IMR-90 (cell line): ENCODE results near the gene ZMYM2. TPM values are rescaled to one million over a fixed set of nuclear protein-coding genes. Genes with fewer than 3 reads are reported as not detected.

Source experiments
- ATAC-seq: fragments of 200-7000 bp; cut with Tn5 transposase; 2 replicates; pipeline ENCODE4 v1.9.1; 2020; ENCODE audit warnings: low read depth, mild to moderate bottlenecking, moderate library complexity
- BruUV-seq: library from RNA; stranded (reverse); fragments of 400-500 nt; replicated peaks from 2 replicates; lab custom pipeline; 2021; lab: Mats Ljungman, UMichigan
- CTCF ChIA-PET: fragments of 300-600 bp; formaldehyde crosslinking; extraction: SDS; loops from one replicate; lab custom pipeline; 2021; ENCODE audit warnings: antibody characterized with exemption; lab: Yijun Ruan, JAX
- POLR2A ChIA-PET: fragments of 300-600 bp; sonication (Branson Sonifier 250); formaldehyde crosslinking; loops from one replicate; lab custom pipeline; 2022; ENCODE audit warnings: antibody characterized with exemption; ENCODE audit not compliant: unreplicated experiment; lab: Charles Lee
- DNase-seq: peaks from one replicate; pipeline ENCODE4 v3.0.0; 2013
- H2AFZ ChIP-seq: replicated peaks from 2 replicates; pipeline ENCODE3; 2013; ENCODE audit warnings: low read length, mild to moderate bottlenecking; ENCODE audit not compliant: poor library complexity
- H2AK5ac ChIP-seq: 2 replicates; pipeline ENCODE4 v1.6.1; 2013; ENCODE audit warnings: low read depth, low read length, inconsistent platforms
- H2AK9ac ChIP-seq: replicated peaks from 2 replicates; pipeline ENCODE3; 2013; ENCODE audit warnings: mild to moderate bottlenecking, low read depth, low read length, moderate library complexity; ENCODE audit not compliant: poor library complexity
- H2BK120ac ChIP-seq: 2 replicates; pipeline ENCODE4 v1.6.1; 2013; ENCODE audit warnings: low read depth, low read length, inconsistent platforms
- H2BK15ac ChIP-seq: 3 replicates; pipeline ENCODE4 v1.6.1; 2013; ENCODE audit warnings: low read depth, low read length, inconsistent platforms
- H2BK20ac ChIP-seq: 2 replicates; pipeline ENCODE4 v1.6.1; 2013; ENCODE audit warnings: low read depth, mild to moderate bottlenecking, inconsistent platforms, low read length, moderate library complexity
- H2BK5ac ChIP-seq: 2 replicates; pipeline ENCODE4 v1.6.1; 2013; ENCODE audit warnings: mild to moderate bottlenecking, low read depth, low read length, inconsistent platforms; ENCODE audit not compliant: poor library complexity, severe bottlenecking
- H3K14ac ChIP-seq: replicated peaks from 2 replicates; pipeline ENCODE4 v1.6.1; 2013; ENCODE audit warnings: low read depth, low read length, inconsistent platforms
- H3K18ac ChIP-seq: 2 replicates; pipeline ENCODE4 v1.6.1; 2013; ENCODE audit warnings: low read depth, low read length, control low read depth
- H3K23ac ChIP-seq: 2 replicates; pipeline ENCODE4 v1.6.1; 2013; ENCODE audit warnings: low read depth, low read length, inconsistent platforms
- H3K27ac ChIP-seq: 2 replicates; pipeline ENCODE4 v1.5.1; 2013; ENCODE audit warnings: mild to moderate bottlenecking, control low read depth, low read length; ENCODE audit not compliant: insufficient read depth
- H3K27me3 ChIP-seq: 2 replicates; pipeline ENCODE4 v1.6.1; 2013; ENCODE audit warnings: low read length; ENCODE audit not compliant: control insufficient read depth, insufficient read depth
- H3K36me3 ChIP-seq: 2 replicates; pipeline ENCODE4 v1.6.1; 2013; ENCODE audit warnings: low read length, mixed read lengths; ENCODE audit not compliant: control insufficient read depth, insufficient read depth
- H3K4ac ChIP-seq: 2 replicates; pipeline ENCODE4 v1.6.1; 2013; ENCODE audit warnings: low read depth, low read length, inconsistent platforms
- H3K4me1 ChIP-seq: 2 replicates; pipeline ENCODE4 v1.6.1; 2013; ENCODE audit warnings: low read length, mixed read lengths; ENCODE audit not compliant: control insufficient read depth, insufficient read depth
- H3K4me2 ChIP-seq: 2 replicates; pipeline ENCODE4 v1.6.1; 2013; ENCODE audit warnings: low read depth, mild to moderate bottlenecking, control low read depth, low read length, moderate library complexity
- H3K4me3 ChIP-seq: 2 replicates; pipeline ENCODE4 v1.5.1; 2013; ENCODE audit warnings: low read depth, mild to moderate bottlenecking, control low read depth, low read length, moderate library complexity; ENCODE audit not compliant: insufficient read depth
- H3K56ac ChIP-seq: 2 replicates; pipeline ENCODE4 v1.6.1; 2013; ENCODE audit warnings: low read length, inconsistent platforms; ENCODE audit not compliant: insufficient read depth; ENCODE audit errors: extremely low read depth
- H3K79me1 ChIP-seq, 2 experiments: 2 replicates each; pipeline ENCODE4 v1.6.1; 2013; ENCODE audit warnings: low read length in 2 of 2, inconsistent platforms in 1 of 2, low read depth in 1 of 2
- H3K9ac ChIP-seq: 2 replicates; pipeline ENCODE4 v1.6.1; 2013; ENCODE audit warnings: low read depth, low read length, control low read depth
- H3K9me1 ChIP-seq: 2 replicates; pipeline ENCODE4 v1.6.1; 2013; ENCODE audit warnings: low read length, inconsistent platforms; ENCODE audit not compliant: insufficient read depth
- H3K9me3 ChIP-seq: 2 replicates; pipeline ENCODE4 v1.6.1; 2013; ENCODE audit warnings: low read length; ENCODE audit not compliant: control insufficient read depth, insufficient read depth
- H4K20me1 ChIP-seq: 2 replicates; pipeline ENCODE4 v1.6.1; 2013; ENCODE audit warnings: low read length, inconsistent platforms; ENCODE audit not compliant: insufficient read depth
- H4K5ac ChIP-seq: 2 replicates; pipeline ENCODE4 v1.6.1; 2013; ENCODE audit warnings: mild to moderate bottlenecking, low read depth, low read length, control low read depth
- H4K8ac ChIP-seq, 2 experiments: 2 replicates each; pipeline ENCODE4 v1.6.1; 2013; ENCODE audit warnings: low read depth in 2 of 2, low read length in 2 of 2, control low read depth in 1 of 2, inconsistent platforms in 1 of 2
- H4K91ac ChIP-seq: 2 replicates; pipeline ENCODE4 v1.6.1; 2013; ENCODE audit warnings: low read depth, low read length, inconsistent platforms; ENCODE audit not compliant: insufficient read depth
- BHLHE40 ChIP-seq: fragments of 150-350 bp; IDR thresholded peaks from 2 replicates; pipeline ENCODE4 v1.6.1; 2016; ENCODE audit warnings: mild to moderate bottlenecking, low read depth, low read length
- CEBPB ChIP-seq: IDR thresholded peaks from 2 replicates; pipeline ENCODE4 v1.6.1; 2012; ENCODE audit warnings: low read depth, low read length, improper control_type of control experiment
- CHD1 ChIP-seq: IDR thresholded peaks from 2 replicates; pipeline ENCODE4 v1.6.1; 2012; ENCODE audit warnings: low read depth, low read length, improper control_type of control experiment
- FOS ChIP-seq: fragments of 150-350 bp; IDR thresholded peaks from 2 replicates; pipeline ENCODE4 v1.6.1; 2016; ENCODE audit warnings: low read depth, low read length
- MAFK ChIP-seq: IDR thresholded peaks from 2 replicates; pipeline ENCODE4 v1.6.1; 2012; ENCODE audit warnings: low read depth, low read length, improper control_type of control experiment
- MAZ ChIP-seq: IDR thresholded peaks from 2 replicates; pipeline ENCODE4 v1.6.1; 2012; ENCODE audit warnings: low read depth, mild to moderate bottlenecking, low read length, improper control_type of control experiment, moderate library complexity, borderline replicate concordance
- MXI1 ChIP-seq: IDR thresholded peaks from 2 replicates; pipeline ENCODE4 v1.6.1; 2012; ENCODE audit warnings: low read depth, mild to moderate bottlenecking, low read length, moderate library complexity, borderline replicate concordance
- NFE2L2 ChIP-seq: fragments of 150-350 bp; IDR thresholded peaks from 2 replicates; pipeline ENCODE4 v1.6.1; 2016; ENCODE audit warnings: low read depth, mild to moderate bottlenecking, low read length
- POLR2A ChIP-seq: IDR thresholded peaks from 2 replicates; pipeline ENCODE4 v1.6.1; 2012; ENCODE audit warnings: mild to moderate bottlenecking, low read depth, low read length
- RAD21 ChIP-seq: IDR thresholded peaks from 2 replicates; pipeline ENCODE4 v1.6.1; 2012; ENCODE audit warnings: low read length, improper control_type of control experiment
- RCOR1 ChIP-seq: IDR thresholded peaks from 2 replicates; pipeline ENCODE4 v1.6.1; 2012; ENCODE audit warnings: mild to moderate bottlenecking, low read length, improper control_type of control experiment; ENCODE audit not compliant: insufficient replicate concordance
- RFX5 ChIP-seq: IDR thresholded peaks from 2 replicates; pipeline ENCODE4 v1.8.0; 2012; ENCODE audit warnings: low read depth, mild to moderate bottlenecking, low read length, moderate library complexity
- SMC3 ChIP-seq: fragments of 150-350 bp; IDR thresholded peaks from 2 replicates; pipeline ENCODE4 v1.6.1; 2016; ENCODE audit warnings: low read depth, mild to moderate bottlenecking, antibody characterized with exemption, low read length, moderate library complexity
- WGBS, 2 experiments: methylation state at CpG; one replicate each; pipeline versions ENCODE4 v1.1.5 to v1.1.7; 2013; ENCODE audit warnings: missing lambda C conversion rate in 2 of 2; ENCODE audit not compliant: insufficient read length in 1 of 2; ENCODE audit errors: extremely low coverage in 2 of 2; 5-methylcytosine and 5-hydroxymethylcytosine counted together
- dilution Hi-C: fragments of 300-500 bp; cut with HindIII; formaldehyde crosslinking; loops from one replicate; pipeline ENCODE4 v1.14.3; 2018; ENCODE audit warnings: low sequenced_read_pairs; ENCODE audit not compliant: unreplicated experiment
- in situ Hi-C: fragments of 300-500 bp; cut with MboI; formaldehyde crosslinking; loops from 3 replicates; pipeline ENCODE4 v1.14.3; 2019; ENCODE audit warnings: low sequenced_read_pairs, inconsistent platforms, mixed read lengths
- intact Hi-C: fragments of 100-400 bp; cut with micrococcal nuclease; formaldehyde crosslinking; loops from 2 replicates; pipeline ENCODE4 v1.10.0; 2022
- polyA plus RNA-seq, 3 experiments: library from polyadenylated mRNA; depleted of rRNA; stranded (reverse); fragments of >200 nt; gene quantifications; 2 replicates each; pipeline ENCODE4 v1.2.3, GENCODE V29; 2012; ENCODE audit warnings: low replicate concordance in 1 of 3
- total RNA-seq: library from RNA; depleted of rRNA; stranded (reverse); fragments of >200 nt; gene quantifications from 2 replicates; pipeline ENCODE4 v1.2.3, GENCODE V29; 2012
- TF ChIP-seq, protein P1 (sequence below): fragments of 150-350 bp; IDR thresholded peaks from 2 replicates; pipeline ENCODE4 v1.6.1; 2017; ENCODE audit warnings: mild to moderate bottlenecking, antibody characterized with exemption, low read length, low read depth
- TF ChIP-seq, protein P2 (sequence below): fragments of 150-350 bp; IDR thresholded peaks from 2 replicates; pipeline ENCODE4 v1.6.1; 2016; ENCODE audit warnings: low read depth, mild to moderate bottlenecking, low read length, moderate library complexity, borderline replicate concordance
- TF ChIP-seq, protein P3 (sequence below): conservative IDR thresholded peaks from 2 replicates; pipeline ENCODE4 v1.5.1; 2012; ENCODE audit warnings: mild to moderate bottlenecking, low read depth, low read length, improper control_type of control experiment

The ZMYM2 gene
- total and polyA plus RNA-seq, 2 of the 4 experiments (the other 2 are of a cell fraction), result 15.7 to 51.1 TPM

DNA sequence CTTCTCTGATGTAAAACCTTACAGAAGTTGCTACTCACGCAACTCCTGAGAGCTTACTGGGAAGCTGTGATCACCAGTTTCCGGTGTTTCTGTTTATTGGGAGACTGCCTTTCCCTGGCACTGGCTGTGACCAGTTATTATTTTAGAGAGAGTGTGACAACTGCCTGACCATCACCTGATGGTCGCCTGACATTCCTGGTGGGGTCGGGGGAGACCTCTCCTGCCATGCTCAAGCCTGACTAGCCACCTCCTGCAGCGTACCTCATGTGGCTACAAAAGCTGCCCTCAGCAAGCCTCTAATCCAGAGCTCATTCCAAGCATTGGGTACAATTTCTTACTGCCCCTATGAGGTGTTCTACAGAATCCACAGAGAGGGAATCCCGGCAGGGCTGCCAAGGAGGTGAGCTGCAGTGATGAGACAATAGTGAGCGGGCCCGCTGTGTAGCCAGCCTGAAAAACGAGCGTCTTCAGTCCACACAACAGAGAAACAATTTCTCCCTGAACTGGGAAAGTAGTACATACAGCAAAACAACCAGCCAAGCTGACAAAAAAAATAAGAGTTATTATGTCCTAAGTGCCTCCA lies 173.6 kb downstream of the ZMYM2 start:
- no peak overlapping the region for H2AK9ac ChIP-seq
- H2BK5ac ChIP-seq, result no peak overlapping the region
- H3K56ac ChIP-seq, result no peak overlapping the region
- no peaks in the 10 kb centered on the region for H3K79me1 ChIP-seq
- H3K4ac ChIP-seq, result no peak overlapping the region
- H3K27ac ChIP-seq, result no peak overlapping the region
- H3K27me3 ChIP-seq, result peaks cover 10% of the 10 kb centered on the region
- H4K91ac ChIP-seq, result no peak overlapping the region
- H2AFZ ChIP-seq, result no peak overlapping the region
- intact Hi-C loops (no loop called here), in situ Hi-C loops (no loop called here), dilution Hi-C loops (no loop called here)
- no peak overlapping the region for H4K5ac ChIP-seq
- H3K23ac ChIP-seq, result no peak overlapping the region
- no CpG with 5 or more reads among the region's 10 CpGs for WGBS, 2 experiments
- no peaks in the 10 kb centered on the region for H4K20me1 ChIP-seq
- peaks cover 4% of the 10 kb centered on the region; the same call in 1 of the 2 replicates for H3K4me1 ChIP-seq
- H3K4me2 ChIP-seq, result no peak overlapping the region
- no peak overlapping the region for H3K14ac ChIP-seq
- no TSS peak for BruUV-seq
- H4K8ac ChIP-seq, result no peak overlapping the region
- no peaks in the 10 kb centered on the region for H3K9me3 ChIP-seq
- ChIA-PET POLR2A (interaction anchor here (0.6 kb wide), 1 partner anchor 21 kb away, joined by 3 read pairs; no protein-coding TSS in a partner anchor), CTCF (interaction anchor here (1.4 kb wide), 1 partner anchor 12 kb away, joined by 3 read pairs; no protein-coding TSS in a partner anchor)
- no peak for DNase-seq
- no peak overlapping the region for H2BK15ac ChIP-seq
- no peaks in the 10 kb centered on the region for H3K36me3 ChIP-seq
- no peak overlapping the region for H3K18ac ChIP-seq
- H3K9ac ChIP-seq, result no peak overlapping the region
- no peak overlapping the region for H2AK5ac ChIP-seq
- H2BK120ac ChIP-seq, result no peak overlapping the region
- no peaks in the 10 kb centered on the region for H3K9me1 ChIP-seq
- no peak for ATAC-seq
- no peak overlapping the region for H2BK20ac ChIP-seq
- no peak for TF ChIP-seq RAD21
- TF ChIP-seq BHLHE40, result no peak
- TF ChIP-seq MAFK, result no peak
- no peak for TF ChIP-seq FOS
- TF ChIP-seq, protein P1, sequence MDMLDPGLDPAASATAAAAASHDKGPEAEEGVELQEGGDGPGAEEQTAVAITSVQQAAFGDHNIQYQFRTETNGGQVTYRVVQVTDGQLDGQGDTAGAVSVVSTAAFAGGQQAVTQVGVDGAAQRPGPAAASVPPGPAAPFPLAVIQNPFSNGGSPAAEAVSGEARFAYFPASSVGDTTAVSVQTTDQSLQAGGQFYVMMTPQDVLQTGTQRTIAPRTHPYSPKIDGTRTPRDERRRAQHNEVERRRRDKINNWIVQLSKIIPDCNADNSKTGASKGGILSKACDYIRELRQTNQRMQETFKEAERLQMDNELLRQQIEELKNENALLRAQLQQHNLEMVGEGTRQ, result no peak
- no peak for TF ChIP-seq NFE2L2
- TF ChIP-seq MXI1, result no peak
- TF ChIP-seq CHD1, result no peak
- TF ChIP-seq, protein P2, sequence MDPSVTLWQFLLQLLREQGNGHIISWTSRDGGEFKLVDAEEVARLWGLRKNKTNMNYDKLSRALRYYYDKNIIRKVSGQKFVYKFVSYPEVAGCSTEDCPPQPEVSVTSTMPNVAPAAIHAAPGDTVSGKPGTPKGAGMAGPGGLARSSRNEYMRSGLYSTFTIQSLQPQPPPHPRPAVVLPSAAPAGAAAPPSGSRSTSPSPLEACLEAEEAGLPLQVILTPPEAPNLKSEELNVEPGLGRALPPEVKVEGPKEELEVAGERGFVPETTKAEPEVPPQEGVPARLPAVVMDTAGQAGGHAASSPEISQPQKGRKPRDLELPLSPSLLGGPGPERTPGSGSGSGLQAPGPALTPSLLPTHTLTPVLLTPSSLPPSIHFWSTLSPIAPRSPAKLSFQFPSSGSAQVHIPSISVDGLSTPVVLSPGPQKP, result no peak
- no peak for TF ChIP-seq CEBPB
- TF ChIP-seq, protein P3, sequence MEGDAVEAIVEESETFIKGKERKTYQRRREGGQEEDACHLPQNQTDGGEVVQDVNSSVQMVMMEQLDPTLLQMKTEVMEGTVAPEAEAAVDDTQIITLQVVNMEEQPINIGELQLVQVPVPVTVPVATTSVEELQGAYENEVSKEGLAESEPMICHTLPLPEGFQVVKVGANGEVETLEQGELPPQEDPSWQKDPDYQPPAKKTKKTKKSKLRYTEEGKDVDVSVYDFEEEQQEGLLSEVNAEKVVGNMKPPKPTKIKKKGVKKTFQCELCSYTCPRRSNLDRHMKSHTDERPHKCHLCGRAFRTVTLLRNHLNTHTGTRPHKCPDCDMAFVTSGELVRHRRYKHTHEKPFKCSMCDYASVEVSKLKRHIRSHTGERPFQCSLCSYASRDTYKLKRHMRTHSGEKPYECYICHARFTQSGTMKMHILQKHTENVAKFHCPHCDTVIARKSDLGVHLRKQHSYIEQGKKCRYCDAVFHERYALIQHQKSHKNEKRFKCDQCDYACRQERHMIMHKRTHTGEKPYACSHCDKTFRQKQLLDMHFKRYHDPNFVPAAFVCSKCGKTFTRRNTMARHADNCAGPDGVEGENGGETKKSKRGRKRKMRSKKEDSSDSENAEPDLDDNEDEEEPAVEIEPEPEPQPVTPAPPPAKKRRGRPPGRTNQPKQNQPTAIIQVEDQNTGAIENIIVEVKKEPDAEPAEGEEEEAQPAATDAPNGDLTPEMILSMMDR, result no peak
- TF ChIP-seq POLR2A, result no peak
- no peak for TF ChIP-seq MAZ
- TF ChIP-seq RCOR1, result no peak
- TF ChIP-seq RFX5, result no peak
- TF ChIP-seq SMC3, result no peak
- H3K4me3 ChIP-seq, result no peak overlapping the region
